Panc1 (cell line): ENCODE results near the gene DBH. TPM values are rescaled to one million over a fixed set of nuclear protein-coding genes. Genes with fewer than 3 reads are reported as not detected.

Experiments used
- ATAC-seq: fragments of 200-7000 bp; cut with Tn5 transposase; 2 replicates; pipeline ENCODE4 v1.9.1; 2020; ENCODE audit warnings: mild to moderate bottlenecking, moderate library complexity
- BruUV-seq: library from RNA; stranded (reverse); fragments of 400-500 nt; replicated peaks from 2 replicates; lab custom pipeline; 2021; lab: Mats Ljungman, UMichigan
- CTCF ChIA-PET: fragments of 300-600 bp; sonication (Branson Sonifier 250); formaldehyde crosslinking; loops from one replicate; lab custom pipeline; 2022; ENCODE audit warnings: antibody characterized with exemption; lab: Charles Lee
- POLR2A ChIA-PET: fragments of 300-600 bp; sonication (Branson Sonifier 250); formaldehyde crosslinking; loops from one replicate; lab custom pipeline; 2022; ENCODE audit warnings: antibody characterized with exemption; lab: Charles Lee
- DNase-seq: peaks from one replicate; pipeline ENCODE4 v3.0.0-alpha.2; 2010; ENCODE audit warnings: low read depth, low spot score
- H3K27ac ChIP-seq: 2 replicates; pipeline ENCODE4 v1.5.1; 2011; ENCODE audit warnings: mild to moderate bottlenecking, low read length, inconsistent platforms
- H3K27me3 ChIP-seq: fragments of 200-500 bp; sonication (Bioruptor generic); 2 replicates; pipeline ENCODE4 v1.6.0; 2014; ENCODE audit warnings: low read length, inconsistent platforms; ENCODE audit not compliant: control insufficient read depth, insufficient read depth
- H3K36me3 ChIP-seq: fragments of 200-500 bp; sonication (Bioruptor generic); 2 replicates; pipeline ENCODE4 v1.5.1; 2014; ENCODE audit warnings: inconsistent platforms, mild to moderate bottlenecking, low read length, moderate library complexity; ENCODE audit not compliant: control insufficient read depth, insufficient read depth
- H3K4me1 ChIP-seq: 2 replicates; pipeline ENCODE4 v1.5.1; 2011; ENCODE audit warnings: inconsistent platforms, mild to moderate bottlenecking, low read length, moderate library complexity; ENCODE audit not compliant: control insufficient read depth, insufficient read depth
- H3K4me3 ChIP-seq, 2 experiments: 2 replicates each; pipeline ENCODE4 v1.5.1; 2011 to 2012; ENCODE audit warnings: low read depth in 2 of 2, low read length in 2 of 2, mild to moderate bottlenecking in 2 of 2, inconsistent platforms in 1 of 2, moderate library complexity in 1 of 2
- H3K9me3 ChIP-seq: fragments of 200-500 bp; sonication (Bioruptor generic); 2 replicates; pipeline ENCODE4 v1.5.1; 2014; ENCODE audit warnings: low read depth, mild to moderate bottlenecking, inconsistent platforms, low read length, moderate library complexity; ENCODE audit not compliant: control insufficient read depth, insufficient read depth
- CTCF ChIP-seq: fragments of 450-650 bp; IDR thresholded peaks from 2 replicates; pipeline ENCODE4 v1.5.1; 2017; ENCODE audit warnings: mild to moderate bottlenecking
- POLR2AphosphoS5 ChIP-seq: IDR thresholded peaks from 2 replicates; pipeline ENCODE4 v1.6.1; 2012; ENCODE audit warnings: mild to moderate bottlenecking, low read depth, low read length, moderate library complexity
- REST ChIP-seq, 2 experiments: IDR thresholded peaks; 2 replicates each; pipeline ENCODE4 v1.6.1; 2011 to 2012; ENCODE audit warnings: low read depth in 2 of 2, control low read depth in 1 of 2, low read length in 1 of 2, mild to moderate bottlenecking in 1 of 2, moderate library complexity in 1 of 2; ENCODE audit not compliant: insufficient read depth in 1 of 2
- SIN3A ChIP-seq: IDR thresholded peaks from 2 replicates; pipeline ENCODE4 v1.6.1; 2012; ENCODE audit warnings: low read depth, mild to moderate bottlenecking, low read length, moderate library complexity, borderline replicate concordance; ENCODE audit not compliant: insufficient read depth
- TCF7L2 ChIP-seq: IDR thresholded peaks from 2 replicates; pipeline ENCODE4 v1.6.1; 2011; ENCODE audit warnings: mild to moderate bottlenecking, low read depth, low read length, inconsistent platforms
- in situ Hi-C: cut with HindIII; loops from 2 replicates; pipeline ENCODE4 v1.10.0; 2016; ENCODE audit warnings: low sequenced_read_pairs, low pct_unique_long_range_greater_than_20kb
- intact Hi-C: fragments of 100-400 bp; cut with micrococcal nuclease; formaldehyde crosslinking; loops from one replicate; pipeline ENCODE4 v1.10.0; 2022; ENCODE audit not compliant: unreplicated experiment
- total RNA-seq: library from RNA; stranded (reverse); gene quantifications from one replicate; pipeline ENCODE4 v1.2.1, GENCODE V29; 2021; ENCODE audit not compliant: unreplicated experiment

The DBH gene
- total RNA-seq, 1 experiment from 2014 or later: not detected

- no peaks in the 10 kb centered on the region for H3K4me1 ChIP-seq
- no TSS peak for BruUV-seq
- DNase-seq (no peak), ATAC-seq (no peak)
- no peaks in the 10 kb centered on the region for H3K36me3 ChIP-seq
- intact Hi-C loops (no loop called here), in situ Hi-C loops (no loop called here)
- H3K4me3 ChIP-seq: no peak overlapping the region
- H3K27ac ChIP-seq: no peak overlapping the region
- no peaks in the 10 kb centered on the region for H3K9me3 ChIP-seq
- H3K27me3 ChIP-seq: no peaks in the 10 kb centered on the region
- TF ChIP-seq CTCF (no peak), REST (IDR thresholded peaks at IDR 0.05; ENCODE audit: insufficient read depth in 1 of 2, low read depth in 2 of 2, low read length in 1 of 2) (no peak), SIN3A (no peak), TCF7L2 (no peak), POLR2AphosphoS5 (no peak)
- POLR2A ChIA-PET: no interaction called here
- CTCF ChIA-PET: no interaction called here
These were observed 51.9 kb downstream of the DBH start for GRCh38 chr9:133687856-133688761.

- H3K36me3 ChIP-seq: no peaks in the 10 kb centered on the region
- ChIA-PET POLR2A (no interaction called here), CTCF (no interaction called here)
- no peak overlapping the region for H3K4me3 ChIP-seq
- no peak overlapping the region for H3K27ac ChIP-seq
- in situ Hi-C loops: no loop called here
- H3K27me3 ChIP-seq: no peaks in the 10 kb centered on the region
- no peak for ATAC-seq
- H3K4me1 ChIP-seq: no peaks in the 10 kb centered on the region
- no peaks in the 10 kb centered on the region for H3K9me3 ChIP-seq
- intact Hi-C loops: no loop called here
- DNase-seq: no peak
- no TSS peak for BruUV-seq
- TF ChIP-seq CTCF (no peak), SIN3A (no peak), REST (IDR thresholded peaks at IDR 0.05; ENCODE audit: insufficient read depth in 1 of 2, low read depth in 2 of 2, low read length in 1 of 2) (no peak), TCF7L2 (no peak), POLR2AphosphoS5 (no peak)
These were observed 53.1 kb downstream of the DBH start for GRCh38 chr9:133689151-133689763.
